PC-3 (cell line): Measurements from ENCODE around the gene HMCES. TPM values are rescaled to one million over a fixed set of nuclear protein-coding genes. Genes with fewer than 3 reads are reported as not detected.

Experiments
- ATAC-seq: fragments of 200-7000 bp; cut with Tn5 transposase; 2 replicates; pipeline ENCODE4 v1.9.1; 2020; ENCODE audit warnings: mild to moderate bottlenecking, moderate library complexity
- BruUV-seq: library from RNA; stranded (reverse); fragments of 400-500 nt; replicated peaks from 2 replicates; lab custom pipeline; 2021; lab: Mats Ljungman, UMichigan
- CTCF ChIA-PET: fragments of 300-600 bp; sonication (Branson Sonifier 250); formaldehyde crosslinking; loops from one replicate; lab custom pipeline; 2022; ENCODE audit warnings: antibody characterized with exemption; lab: Charles Lee
- POLR2A ChIA-PET: fragments of 300-600 bp; sonication (Branson Sonifier 250); formaldehyde crosslinking; loops from one replicate; lab custom pipeline; 2022; ENCODE audit warnings: antibody characterized with exemption; ENCODE audit not compliant: unreplicated experiment; lab: Charles Lee
- DNase-seq: peaks from one replicate; pipeline ENCODE4 v3.0.0-alpha.2; 2015
- H2AFZ ChIP-seq: fragments of 300-600 bp; sonication (generic); 2 replicates; pipeline ENCODE4 v1.6.0; 2016; ENCODE audit warnings: antibody characterized with exemption, low read length
- H3F3A ChIP-seq: fragments of 300-600 bp; sonication (generic); one replicate; pipeline ENCODE4 v1.6.0; 2017; ENCODE audit warnings: antibody characterized with exemption, low read length, control low read depth, mild to moderate bottlenecking; ENCODE audit not compliant: unreplicated experiment
- H3K27ac ChIP-seq: fragments of 300-600 bp; sonication (generic); 2 replicates; pipeline ENCODE4 v1.5.1; 2016; ENCODE audit warnings: mild to moderate bottlenecking, low read length
- H3K27me3 ChIP-seq: fragments of 300-600 bp; sonication (generic); 2 replicates; pipeline ENCODE4 v1.6.1; 2016; ENCODE audit warnings: low read length, mixed read lengths
- H3K36me3 ChIP-seq: fragments of 300-600 bp; sonication (generic); 2 replicates; pipeline ENCODE4 v1.6.1; 2016; ENCODE audit warnings: low read depth, mixed run types, low read length, mixed read lengths
- H3K4me1 ChIP-seq: fragments of 300-600 bp; sonication (generic); 2 replicates; pipeline ENCODE4 v1.5.1; 2016; ENCODE audit warnings: low read length; ENCODE audit not compliant: insufficient read depth
- H3K4me2 ChIP-seq: fragments of 300-600 bp; sonication (generic); 2 replicates; pipeline ENCODE4 v1.6.0; 2016; ENCODE audit warnings: low read length
- H3K4me3 ChIP-seq: fragments of 300-600 bp; sonication (generic); 2 replicates; pipeline ENCODE4 v1.5.1; 2016; ENCODE audit warnings: mild to moderate bottlenecking, low read length, mixed read lengths
- H3K79me2 ChIP-seq: fragments of 300-600 bp; sonication (generic); 2 replicates; pipeline ENCODE4 v1.6.1; 2017; ENCODE audit warnings: low read length, mixed read lengths
- H3K9ac ChIP-seq: fragments of 300-600 bp; sonication (generic); 2 replicates; pipeline ENCODE4 v1.6.0; 2016; ENCODE audit warnings: mild to moderate bottlenecking, low read length
- H3K9me2 ChIP-seq: fragments of 300-600 bp; sonication (generic); replicated peaks from 2 replicates; pipeline ENCODE4 v1.6.1; 2016; ENCODE audit warnings: mixed run types, low read length, mixed read lengths
- H3K9me3 ChIP-seq: fragments of 300-600 bp; sonication (generic); 2 replicates; pipeline ENCODE4 v1.6.1; 2016; ENCODE audit warnings: low read length, mixed read lengths
- H4K20me1 ChIP-seq: fragments of 300-600 bp; sonication (generic); 2 replicates; pipeline ENCODE4 v1.6.1; 2016; ENCODE audit warnings: low read length, mixed read lengths
- CTCF ChIP-seq: fragments of 300-600 bp; sonication (generic); conservative IDR thresholded peaks from 2 replicates; pipeline ENCODE4 v1.5.1; 2017; ENCODE audit warnings: antibody characterized with exemption, low read depth, mild to moderate bottlenecking, low read length
- EZH2 ChIP-seq: fragments of 300-600 bp; sonication (generic); IDR thresholded peaks from one replicate; pipeline ENCODE4 v1.6.1; 2017; ENCODE audit warnings: antibody characterized with exemption, mild to moderate bottlenecking, low read length; ENCODE audit not compliant: unreplicated experiment
- EZH2phosphoT487 ChIP-seq: fragments of 300-600 bp; sonication (generic); IDR thresholded peaks from 2 replicates; pipeline ENCODE4 v1.6.1; 2018; ENCODE audit warnings: mild to moderate bottlenecking, antibody characterized with exemption, low read length, borderline replicate concordance
- intact Hi-C: fragments of 100-400 bp; cut with micrococcal nuclease; formaldehyde crosslinking; loops from 2 replicates; pipeline ENCODE4 v1.9.0; 2023
- total RNA-seq: library from RNA; depleted of rRNA; stranded (reverse); fragments of >200 nt; gene quantifications from 2 replicates; pipeline ENCODE4 v1.2.3, GENCODE V29; 2014

HMCES gene
- total RNA-seq, 1 experiment from 2014 or later, result 28.8 TPM

- Histone ChIP-seq H3K4me2 (no peak overlapping the region), H3K79me2 (peaks cover 27% of the 10 kb centered on the region)
- ATAC-seq, result no peak
Observed at GRCh38 chr3:129252748-129253147, 25.9 kb upstream of the HMCES start.

GRCh38 chr3:129254536-129255230, 24.0 kb upstream of the HMCES start:
- Histone ChIP-seq H4K20me1 (no peaks in the 10 kb centered on the region), H3K4me3 (no peak overlapping the region), H3K27me3 (no peaks in the 10 kb centered on the region), H2AFZ (no peak overlapping the region), H3K9me3 (no peaks in the 10 kb centered on the region), H3K4me2 (no peak overlapping the region), H3K9ac (no peak overlapping the region), H3F3A (no peaks in the 10 kb centered on the region), H3K36me3 (peaks cover 38% of the 10 kb centered on the region), H3K9me2 (no peaks in the 10 kb centered on the region), H3K79me2 (peaks cover 11% of the 10 kb centered on the region), H3K4me1 (peaks cover 4% of the 10 kb centered on the region; the same call in 1 of the 2 replicates), H3K27ac (no peak overlapping the region)
- ATAC-seq (no peak), DNase-seq (no peak)
- CTCF ChIA-PET, result no interaction called here
- TF ChIP-seq EZH2phosphoT487 (no peak), EZH2 (no peak), CTCF (no peak)
- intact Hi-C loops, result no loop called here
- no TSS peak for BruUV-seq
- POLR2A ChIA-PET, result interaction anchor here (0.6 kb wide), 1 partner anchor 136 kb away, joined by 3 read pairs; no protein-coding TSS in a partner anchor

More at GRCh38 chr3:129252748-129253147, 25.9 kb upstream of the HMCES start:
- no peak overlapping the region for H3K4me3 ChIP-seq
- no peak overlapping the region for H3K27ac ChIP-seq
- H3K4me1 ChIP-seq, result peaks cover 15% of the 10 kb centered on the region
- TF ChIP-seq EZH2 (no peak), CTCF (no peak), EZH2phosphoT487 (no peak)
- H3K27me3 ChIP-seq, result no peaks in the 10 kb centered on the region
- no peaks in the 10 kb centered on the region for H3K9me3 ChIP-seq
- intact Hi-C loops, result no loop called here
- CTCF ChIA-PET, result no interaction called here
- no TSS peak for BruUV-seq
- no peak overlapping the region for H2AFZ ChIP-seq
- POLR2A ChIA-PET, result no interaction called here
- DNase-seq, result no peak
- no peaks in the 10 kb centered on the region for H3F3A ChIP-seq
- H3K9ac ChIP-seq, result no peak overlapping the region
- H4K20me1 ChIP-seq, result no peaks in the 10 kb centered on the region
- H3K36me3 ChIP-seq, result peaks cover 38% of the 10 kb centered on the region
- no peaks in the 10 kb centered on the region for H3K9me2 ChIP-seq

- Histone ChIP-seq H3K27me3 (no peaks in the 10 kb centered on the region), H3K36me3 (peaks cover 38% of the 10 kb centered on the region), H3K27ac (no peak overlapping the region), H3K9me3 (no peaks in the 10 kb centered on the region), H3K9ac (no peak overlapping the region), H4K20me1 (no peaks in the 10 kb centered on the region), H3F3A (no peaks in the 10 kb centered on the region), H3K4me2 (no peak overlapping the region), H3K79me2 (no peaks in the 10 kb centered on the region), H2AFZ (no peak overlapping the region), H3K4me3 (no peak overlapping the region), H3K9me2 (no peaks in the 10 kb centered on the region), H3K4me1 (no peaks in the 10 kb centered on the region)
- DNase-seq (no peak), ATAC-seq (no peak)
- intact Hi-C loops, result no loop called here
- BruUV-seq, result no TSS peak
- ChIA-PET POLR2A (no interaction called here), CTCF (no interaction called here)
- TF ChIP-seq EZH2 (no peak), CTCF (no peak), EZH2phosphoT487 (no peak)
Observed at GRCh38 chr3:129256270-129256669, 22.4 kb upstream of the HMCES start.
